ENCODE data around the gene MEX3B.
A peak's percentile ranks its signal among the peaks of the same experiment; 100 is the strongest.
"Not testable (repeated sequence)": the region's sequence is repeated elsewhere in the genome, so short reads cannot be mapped to it uniquely, and the experiment has no call there.

The MEX3B gene

DNA sequence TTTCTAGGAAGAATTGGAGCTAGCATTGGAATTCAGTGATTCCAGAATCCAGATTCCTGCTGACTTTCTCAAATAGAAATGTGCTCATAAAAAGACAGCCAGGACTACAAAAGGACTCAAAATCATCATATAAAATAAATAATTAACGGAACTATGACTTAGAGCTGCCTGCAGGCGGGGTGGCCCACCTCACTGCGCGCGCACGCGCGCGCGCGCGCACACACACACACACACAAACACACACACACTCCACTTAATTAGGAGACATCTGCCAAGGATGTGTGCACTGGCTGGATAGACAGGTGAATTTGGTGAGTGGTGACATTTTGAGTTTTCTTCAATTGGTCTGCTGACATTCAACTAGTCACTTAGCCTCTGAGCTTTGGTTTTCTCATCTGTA is 6.9 kb upstream of the MEX3B start:
- Histone ChIP-seq H3K4me3 (no peak overlapping the region), H3K27ac (no peak overlapping the region)

DNA sequence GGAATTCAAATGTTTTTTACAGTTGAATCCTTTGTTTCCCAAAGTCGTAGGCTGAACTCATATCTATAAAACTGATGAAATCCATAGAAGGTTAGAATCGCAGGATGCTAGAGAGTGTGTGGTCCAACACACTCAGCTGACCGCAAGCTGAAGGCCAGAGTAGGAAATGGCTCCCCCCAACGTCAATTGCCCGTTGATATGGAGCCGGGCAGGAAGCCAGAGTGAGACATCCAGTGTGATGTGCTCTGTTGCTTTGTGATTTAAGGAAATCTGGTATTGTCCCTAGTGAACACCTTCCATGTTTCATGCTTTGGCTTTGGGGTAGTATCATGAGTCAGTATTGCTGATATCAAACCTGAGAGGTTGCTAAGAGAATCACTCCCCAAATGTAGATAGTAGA is 5.8 kb upstream of the MEX3B start:
- H3K4me3 ChIP-seq, result no peak overlapping the region
- no peak overlapping the region for H3K27ac ChIP-seq

DNA sequence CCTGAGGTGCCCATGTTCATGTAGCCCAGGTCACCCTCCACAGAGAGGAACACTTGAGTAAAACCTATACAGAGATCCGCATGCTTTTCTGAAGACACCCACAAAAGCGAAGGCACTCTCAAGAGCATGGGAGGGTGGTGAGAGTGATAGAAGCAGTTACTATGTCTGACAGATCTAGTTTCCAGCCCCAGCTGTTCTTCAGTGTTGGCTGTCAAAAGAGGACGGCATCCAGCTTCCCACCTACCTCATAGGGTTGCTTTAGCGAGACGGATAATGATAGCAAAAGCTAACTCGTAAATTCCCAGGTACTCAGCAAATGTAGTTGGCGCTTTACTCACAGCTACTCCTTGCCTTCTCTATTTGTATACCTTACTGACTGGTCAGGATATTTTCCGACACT is 3.0 kb upstream of the MEX3B start:
- no peak overlapping the region for H3K27ac ChIP-seq
- no peak overlapping the region for H3K4me3 ChIP-seq

DNA sequence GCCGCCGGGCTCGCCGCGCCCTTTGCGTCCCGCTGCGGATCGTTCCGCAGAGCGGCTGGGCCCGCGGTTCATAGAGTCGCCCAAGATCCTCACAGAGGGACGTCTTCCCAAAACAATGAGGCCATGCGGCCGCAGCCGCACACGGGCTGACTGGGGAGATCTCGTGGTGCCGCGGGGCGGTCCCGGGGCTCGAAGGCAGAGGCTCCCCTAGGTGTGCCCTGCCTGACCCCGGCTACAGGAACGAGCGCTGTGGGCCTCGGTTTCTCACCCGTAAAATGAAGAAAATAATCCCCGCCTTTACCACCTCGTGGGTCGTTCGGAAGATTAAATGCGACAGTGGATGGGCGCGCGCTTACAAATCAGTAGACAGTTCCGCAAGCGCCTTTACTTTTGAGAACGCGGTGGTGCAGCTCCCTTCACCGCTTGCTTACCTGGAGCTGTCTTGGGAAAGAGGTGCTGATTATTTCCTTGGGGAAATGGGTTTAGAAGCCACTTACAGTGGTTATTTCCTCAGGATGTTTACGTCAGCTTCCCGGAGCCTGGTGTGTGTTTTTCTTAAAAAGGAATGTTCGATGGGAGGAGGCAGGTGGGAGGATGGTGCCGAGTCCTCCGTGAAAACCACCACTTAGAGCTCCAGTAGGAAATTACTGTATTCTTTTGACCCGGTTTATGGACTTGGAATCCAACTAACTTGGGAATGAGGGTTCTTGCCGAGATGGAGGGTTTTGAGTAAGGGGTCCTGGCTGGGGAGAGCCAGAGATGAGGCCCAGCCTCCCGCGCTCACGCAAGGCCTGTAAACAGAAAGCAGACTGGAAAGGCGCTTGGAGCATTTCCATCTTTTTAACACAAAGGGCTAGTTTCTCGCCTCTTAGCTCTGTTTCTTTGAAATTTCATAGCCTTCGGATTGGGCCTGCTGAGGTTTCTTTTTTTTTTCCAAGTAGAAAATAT is 1.9 kb upstream of the MEX3B start:
- H3K27ac ChIP-seq, result peak overlapping the region in 17 of 21 experiments; percentile 10 to 90 (median 70)

DNA sequence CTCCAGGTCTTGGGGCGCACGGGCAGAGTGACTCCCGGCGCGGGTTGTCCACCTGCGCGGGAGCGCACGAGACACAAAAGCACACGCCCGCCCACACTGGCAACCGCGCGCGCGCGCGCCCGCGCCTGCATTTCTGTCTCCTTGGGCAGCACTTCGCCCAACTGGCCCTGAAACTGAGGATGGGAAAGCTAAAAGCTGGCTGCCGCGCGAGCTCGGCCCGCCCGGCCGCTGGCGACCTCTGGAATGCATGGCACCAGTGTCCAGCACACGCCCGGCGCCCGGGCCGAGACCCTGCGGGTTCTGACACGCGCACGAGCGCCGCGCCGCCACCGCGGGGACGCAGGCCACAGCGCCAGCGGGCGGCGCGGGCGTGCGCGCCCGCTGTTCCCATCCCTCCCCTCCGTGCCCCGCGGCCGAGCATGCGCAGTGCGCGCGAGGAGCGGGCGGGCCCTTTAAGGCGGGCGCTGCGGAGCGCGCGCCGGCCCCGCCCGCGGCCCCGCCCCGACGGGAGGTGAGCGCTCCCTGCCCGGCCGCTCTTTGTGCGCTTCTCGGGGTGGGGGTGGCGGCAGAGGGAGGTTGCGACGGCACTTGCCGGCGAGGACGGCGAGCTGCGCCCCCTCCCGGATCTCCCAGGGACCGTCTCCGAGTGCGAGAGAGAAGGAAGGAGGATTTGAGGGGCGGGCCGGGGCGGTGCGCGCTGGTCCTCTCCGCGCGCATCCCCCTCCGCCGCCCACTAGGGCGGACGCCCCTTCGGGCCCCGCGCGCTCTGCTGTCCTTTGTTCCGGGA is 1.0 kb upstream of the MEX3B start:
- Histone ChIP-seq H3K4me3 (peak overlapping the region; percentile 48 to 87 (median 76)), H3K27ac (peak overlapping the region; percentile 41 to 93 (median 83))

More for the DNA sequence above, 1.9 kb upstream of the MEX3B start:
- H3K4me3 ChIP-seq, result peak overlapping the region; percentile 48 to 87 (median 76)

DNA sequence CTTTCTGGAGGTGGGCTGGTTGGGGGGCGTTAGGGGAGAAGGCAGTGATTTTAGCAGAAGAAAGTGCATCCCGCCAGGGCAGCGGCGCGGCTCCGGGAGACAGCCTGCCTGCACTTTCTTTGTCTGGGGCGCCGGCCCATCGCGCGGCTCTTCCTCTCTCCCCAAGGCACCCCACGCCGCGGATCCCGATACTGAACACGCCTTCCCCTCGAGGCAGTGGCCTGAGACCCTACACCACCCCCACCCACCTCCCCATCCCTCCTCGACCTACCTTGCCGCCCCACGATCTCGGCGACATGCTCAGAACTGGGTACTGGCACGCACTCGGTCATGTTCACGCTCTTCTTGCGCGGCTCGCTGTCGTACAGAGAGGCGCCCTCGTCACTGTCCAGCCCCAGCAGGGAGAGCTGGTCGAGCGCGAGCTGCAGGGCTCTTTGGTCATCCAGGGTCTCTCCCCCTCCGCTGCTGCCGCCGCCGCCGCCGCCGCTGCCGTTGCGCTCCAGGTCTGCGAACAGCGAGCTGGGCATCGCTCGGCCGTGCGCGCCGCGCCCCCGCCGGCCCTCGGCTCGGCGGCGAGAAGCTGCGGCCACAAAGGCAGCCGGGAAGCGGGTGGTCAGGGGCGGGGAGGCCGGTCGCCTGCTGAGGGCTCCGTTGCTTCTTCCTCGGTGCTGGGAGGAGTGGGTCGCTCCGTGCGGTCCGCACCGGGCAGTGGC is 483 bp downstream of the MEX3B start:
- H3K27ac ChIP-seq, result peak overlapping the region in 20 of 21 experiments; percentile 37 to 93 (median 84)

DNA sequence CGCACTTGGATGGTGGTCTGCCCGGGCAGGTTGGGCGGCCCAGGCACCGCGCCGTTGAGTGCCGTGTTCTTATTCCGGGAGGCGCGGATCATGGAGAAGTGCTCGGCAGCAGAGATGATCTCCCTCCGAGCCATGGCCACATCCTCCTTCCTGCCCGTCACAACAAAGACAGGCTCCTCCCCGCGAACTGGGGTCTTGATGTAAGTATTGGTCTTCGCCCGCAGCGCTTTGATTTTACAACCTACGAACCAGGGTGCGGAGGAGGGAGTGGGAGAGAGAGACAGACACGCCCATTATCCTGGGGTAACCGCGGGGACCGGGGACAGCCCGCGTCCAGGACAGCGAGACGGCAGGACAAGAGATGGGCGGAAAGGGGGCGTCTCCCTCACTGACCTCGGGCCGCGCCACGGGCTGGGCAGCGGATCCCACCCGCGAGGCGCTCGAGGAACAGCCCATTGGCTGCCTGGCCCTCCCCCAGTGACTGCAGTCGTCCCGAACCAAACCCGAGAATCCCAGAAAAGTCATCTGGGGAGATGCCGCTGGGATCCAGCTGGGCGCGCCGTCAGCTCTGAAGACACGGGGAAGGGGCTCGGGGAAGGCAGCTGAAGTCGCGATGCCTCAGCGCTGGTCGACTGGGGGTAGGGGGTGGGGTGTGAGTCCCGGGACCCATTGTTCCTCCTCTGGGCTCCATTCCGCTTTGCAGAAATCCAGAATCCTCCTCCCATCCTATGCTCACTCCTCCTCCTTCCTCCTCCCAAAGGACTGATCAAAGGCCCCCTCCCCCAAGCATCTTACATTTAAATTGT is 1.2 kb downstream of the MEX3B start:
- peak overlapping the region; percentile 48 to 87 (median 76) for H3K4me3 ChIP-seq

More for the DNA sequence above, 483 bp downstream of the MEX3B start:
- peak overlapping the region; percentile 48 to 87 (median 76) for H3K4me3 ChIP-seq

DNA sequence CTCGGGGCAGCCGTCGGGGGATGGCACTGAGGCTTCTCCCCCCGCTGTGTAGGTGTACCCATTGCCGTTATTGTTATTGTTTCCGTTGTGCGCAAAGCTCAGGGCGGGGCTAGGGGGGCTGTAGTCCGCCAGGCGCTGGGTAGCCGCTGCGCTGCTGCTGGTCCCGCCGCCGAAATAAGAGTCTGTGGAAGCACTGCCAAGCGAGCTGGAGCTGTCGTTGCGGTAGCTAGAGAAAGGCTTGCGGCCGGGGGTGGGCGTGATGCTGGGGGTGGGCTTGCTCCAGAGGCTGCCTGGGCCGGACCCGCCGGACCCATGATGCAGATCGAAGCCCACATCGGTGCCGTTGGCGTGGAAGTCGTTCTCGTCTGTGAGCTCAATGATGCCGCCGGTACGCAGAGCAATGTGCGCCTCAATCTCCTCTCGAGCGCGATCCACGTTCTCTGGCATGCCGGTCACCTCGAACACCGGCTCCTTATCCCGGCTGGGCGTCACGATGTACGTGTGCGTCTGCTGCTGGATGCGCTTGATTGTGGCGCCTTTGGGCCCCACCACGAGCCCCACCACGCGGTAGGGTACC is 1.9 kb downstream of the MEX3B start:
- peak overlapping the region in 6 of 21 experiments; percentile 51 to 90 (median 84) for H3K27ac ChIP-seq
- H3K4me3 ChIP-seq, result peak overlapping the region; percentile 48 to 87 (median 76)

More for the DNA sequence above, 1.2 kb downstream of the MEX3B start:
- peak overlapping the region in 18 of 21 experiments; percentile 12 to 93 (median 84) for H3K27ac ChIP-seq

DNA sequence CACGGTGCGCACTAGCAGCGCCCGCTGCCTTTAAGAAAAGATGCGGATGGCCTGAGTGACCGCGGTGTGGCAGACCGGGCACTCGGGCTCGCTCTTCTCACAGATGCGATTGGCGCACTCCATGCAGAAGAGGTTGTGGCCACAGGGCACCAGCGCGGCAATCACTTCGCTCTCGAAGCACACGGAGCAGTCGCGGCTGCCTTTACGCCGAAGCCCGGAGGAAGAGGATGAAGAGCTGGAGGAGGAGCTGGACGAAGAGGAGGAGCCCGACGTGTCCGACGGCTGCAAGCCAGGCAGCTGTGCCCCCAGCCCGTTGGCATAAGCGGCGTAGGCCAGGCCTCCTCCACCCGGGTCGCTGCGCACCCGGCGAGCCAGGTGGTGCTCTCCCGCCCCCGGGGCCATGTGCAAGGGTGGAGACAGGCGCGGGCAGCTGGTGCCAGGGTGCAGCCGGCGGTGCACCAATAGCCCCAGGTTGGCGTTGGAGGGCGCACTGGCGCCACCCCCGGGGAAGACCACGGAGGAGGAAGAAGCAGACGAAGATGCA is 2.6 kb downstream of the MEX3B start:
- H3K4me3 ChIP-seq, result peak overlapping the region in 3 of 7 experiments; percentile 72 to 87 (median 76)
- H3K27ac ChIP-seq, result no peak overlapping the region

DNA sequence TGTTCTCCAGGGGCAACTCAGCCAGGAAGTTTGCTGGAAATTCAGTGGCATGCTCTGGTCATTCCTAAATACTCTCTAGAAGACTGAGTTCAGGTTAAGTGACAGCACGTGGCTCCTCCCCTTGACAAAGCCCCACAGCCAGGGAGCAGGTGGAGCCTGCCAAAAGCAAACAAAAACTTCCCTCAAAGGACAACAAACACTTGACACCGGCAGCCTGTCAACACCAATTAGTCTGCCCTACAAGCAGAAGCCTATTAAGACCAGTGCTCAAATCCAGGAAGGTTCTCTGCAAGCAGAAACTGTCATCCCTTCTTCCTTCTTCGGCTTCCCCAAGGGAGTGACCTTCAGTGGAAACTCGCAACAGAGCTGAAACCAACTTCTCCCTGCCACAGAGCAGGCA is 5.0 kb downstream of the MEX3B start:
- Histone ChIP-seq H3K27ac (no peak overlapping the region), H3K4me3 (no peak overlapping the region)

DNA sequence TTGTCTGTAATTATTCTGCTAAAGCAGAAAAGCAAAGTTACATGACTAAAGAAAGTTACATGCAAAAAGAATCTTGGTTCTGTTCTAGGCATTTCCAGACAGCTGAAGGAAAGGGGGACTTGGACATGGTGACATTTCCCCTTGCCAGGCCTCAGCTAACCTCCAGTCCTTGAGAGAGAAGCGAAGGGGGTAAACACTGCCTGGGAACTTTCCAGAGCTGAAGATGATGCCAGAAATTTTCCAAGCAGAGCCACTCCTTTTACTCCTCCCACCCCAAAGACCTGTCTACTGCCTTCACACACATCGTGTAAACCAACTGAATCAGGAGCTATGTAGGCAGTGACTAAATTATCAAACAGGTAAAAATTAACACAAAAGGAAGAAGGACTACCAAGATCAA is 5.4 kb downstream of the MEX3B start:
- H3K27ac ChIP-seq, result no peak overlapping the region

DNA sequence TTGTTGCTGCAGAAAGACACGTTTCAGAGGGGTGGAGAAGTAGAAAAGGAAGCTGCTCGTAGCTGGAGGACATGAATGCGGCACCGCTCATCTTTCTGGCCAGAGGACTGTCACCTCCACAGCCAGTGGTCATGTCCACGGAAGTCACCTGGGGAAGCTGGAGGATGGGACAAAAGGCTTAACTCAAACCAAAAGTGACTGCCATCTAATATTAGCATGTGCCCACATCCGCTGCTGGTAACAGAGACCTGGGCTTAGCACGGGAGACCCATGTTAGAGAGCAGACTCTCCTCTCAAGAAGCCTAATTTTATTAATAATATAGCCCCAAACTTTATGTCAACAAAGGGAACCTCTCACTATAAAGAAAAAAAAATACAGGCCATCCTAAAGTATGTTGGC is 5.9 kb downstream of the MEX3B start:
- no peak overlapping the region for H3K27ac ChIP-seq
- no peak overlapping the region for H3K4me3 ChIP-seq

More for the DNA sequence above, 5.4 kb downstream of the MEX3B start:
- no peak overlapping the region for H3K4me3 ChIP-seq

DNA sequence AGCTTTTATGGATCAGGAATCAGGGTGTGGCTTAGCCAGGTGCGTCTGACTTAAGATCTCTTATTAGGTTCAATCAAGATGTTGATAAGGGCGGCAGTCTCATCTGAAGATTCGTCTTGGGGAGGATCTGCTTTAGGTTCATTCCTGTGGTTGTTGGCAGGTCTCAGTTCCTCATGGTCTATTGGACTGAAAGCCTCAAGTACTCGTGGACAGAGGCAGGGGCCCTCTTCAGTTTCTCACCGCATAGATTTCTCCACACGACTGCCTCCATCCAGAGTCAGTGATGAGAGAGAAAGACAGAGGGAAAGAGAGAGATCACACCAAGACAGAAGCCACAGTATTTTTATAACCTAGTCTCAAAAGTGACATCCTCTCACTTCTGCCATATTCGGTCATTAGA is 9.4 kb downstream of the MEX3B start:
- H3K27ac ChIP-seq, result no peak overlapping the region

DNA sequence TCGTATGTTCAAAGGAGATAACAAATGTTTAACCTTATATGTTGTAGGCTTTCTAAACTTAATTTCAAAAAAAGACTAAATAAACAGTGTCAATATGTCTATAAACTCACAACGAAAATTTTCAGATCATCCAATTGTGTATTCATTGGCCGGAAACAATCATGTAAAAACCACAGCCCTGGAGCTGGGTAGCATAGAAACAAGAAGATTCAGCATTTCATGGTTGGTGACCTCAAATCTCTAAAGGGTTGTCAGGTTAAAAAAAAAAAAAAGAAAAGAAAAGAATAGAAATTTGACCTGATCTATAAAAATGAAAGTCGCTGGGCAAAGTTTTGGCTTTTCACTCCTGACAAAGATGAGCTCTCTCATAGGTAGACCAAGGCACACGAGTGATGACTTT is 13.9 kb downstream of the MEX3B start:
- H3K4me3 ChIP-seq, result no peak overlapping the region
- H3K27ac ChIP-seq, result no peak overlapping the region

More for the DNA sequence above, 9.4 kb downstream of the MEX3B start:
- H3K4me3 ChIP-seq, result no peak overlapping the region

DNA sequence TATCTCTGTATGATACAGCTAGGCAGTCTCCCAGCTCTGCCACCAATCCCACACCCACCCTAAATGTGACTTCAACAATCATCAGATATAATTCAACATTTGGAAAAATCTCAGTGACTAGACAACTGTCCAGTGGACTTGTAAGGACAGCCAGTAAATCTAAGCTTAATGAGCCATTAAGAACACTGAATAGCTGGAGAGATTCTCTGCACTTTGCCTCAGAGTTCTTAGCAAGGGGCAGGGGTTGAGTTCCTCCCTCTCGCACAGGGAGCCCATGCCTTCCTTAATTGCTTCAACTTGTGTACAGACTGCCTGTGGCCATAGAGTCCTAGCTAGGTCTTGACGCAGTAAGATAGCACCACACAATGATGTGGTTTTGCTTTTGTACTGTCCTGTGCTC is 15.6 kb downstream of the MEX3B start:
- H3K4me3 ChIP-seq, result no peak overlapping the region

DNA sequence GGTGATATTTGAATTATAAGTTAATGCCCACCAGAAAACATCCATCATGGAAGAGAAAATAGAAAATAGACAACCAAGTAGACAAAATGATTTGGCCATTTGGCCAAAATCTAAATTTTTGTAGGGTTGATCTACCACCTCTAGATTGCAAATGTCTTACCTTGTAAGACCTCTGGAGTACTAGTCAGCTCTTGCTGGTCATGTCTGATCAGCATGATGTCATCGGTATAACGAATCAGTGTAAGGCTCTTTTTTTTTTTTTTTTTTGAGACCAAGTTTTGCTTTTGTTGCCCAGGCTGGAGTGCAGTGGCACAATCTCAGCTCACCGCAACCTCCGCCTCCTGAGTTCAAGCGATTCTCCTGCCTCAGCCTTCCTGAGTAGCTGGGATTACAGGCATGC is 17.7 kb downstream of the MEX3B start:
- H3K27ac ChIP-seq, H3K4me3 ChIP-seq: not testable (repeated sequence)

More for the DNA sequence above, 15.6 kb downstream of the MEX3B start:
- H3K27ac ChIP-seq, result no peak overlapping the region

DNA sequence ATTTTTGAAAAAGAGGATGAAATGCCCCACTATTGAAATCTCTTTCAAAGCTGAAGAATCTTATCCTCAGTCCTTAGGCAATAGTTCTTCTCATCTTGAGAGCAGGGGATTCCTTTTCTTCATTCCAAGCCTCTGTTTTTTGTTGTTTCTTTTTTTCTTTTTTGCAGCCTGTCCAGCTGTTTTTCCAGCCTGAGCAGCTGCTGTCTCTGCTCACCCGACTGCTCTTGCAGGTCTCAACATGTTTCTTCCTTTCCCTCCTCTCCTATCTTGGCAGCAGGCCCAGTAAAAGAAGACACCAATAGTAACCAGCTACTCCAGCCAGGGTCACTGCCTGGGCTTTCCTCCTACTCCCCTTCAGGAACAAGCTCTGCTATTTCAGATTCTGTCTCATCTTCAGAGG is 23.8 kb downstream of the MEX3B start:
- no peak overlapping the region for H3K4me3 ChIP-seq
- no peak overlapping the region for H3K27ac ChIP-seq

DNA sequence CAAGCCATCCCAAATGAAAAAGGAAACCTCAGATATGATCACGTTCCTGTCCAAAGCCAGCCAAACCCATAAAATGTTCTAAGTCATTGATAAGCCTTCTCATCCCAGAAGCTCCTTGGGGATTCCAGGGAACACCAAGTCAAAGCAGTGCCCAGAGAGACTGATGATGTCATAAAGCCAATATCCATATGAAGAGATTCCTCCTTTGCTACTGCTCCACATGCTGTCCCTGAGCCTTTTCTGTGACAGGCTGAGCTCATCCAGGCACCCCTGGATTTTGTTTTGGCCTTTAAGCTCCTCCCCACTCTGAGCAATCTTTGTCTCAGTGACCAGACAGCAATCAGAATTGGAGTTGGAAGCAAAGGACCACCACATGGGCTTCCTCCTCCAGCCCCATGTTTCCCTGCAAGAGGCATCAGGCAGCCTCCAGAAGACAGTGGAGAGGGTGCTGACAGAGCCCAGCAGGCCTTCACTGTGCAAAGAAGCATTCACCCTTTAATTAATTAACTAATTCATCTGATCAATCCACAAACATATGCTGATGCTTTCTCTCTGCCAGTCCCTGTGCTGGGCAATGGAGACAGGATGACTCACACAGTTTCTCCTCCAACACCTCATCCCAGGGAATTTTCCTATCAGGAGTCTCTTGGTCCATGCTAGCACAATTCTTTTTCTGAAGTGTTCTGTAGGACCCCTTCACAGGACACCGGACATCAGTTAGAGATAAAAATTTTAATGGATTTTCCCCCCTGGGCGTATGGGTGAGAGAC is 25.0 kb downstream of the MEX3B start:
- Histone ChIP-seq H3K4me3 (no peak overlapping the region), H3K27ac (no peak overlapping the region)
